Muscle layer of colon (tissue), 2 donors: ENCODE data around the gene VPS13C.

ENCODE experiments used
- H3K27ac ChIP-seq: one replicate; pipeline ENCODE4 v1.7.0; 2013; ENCODE audit warnings: low read depth, mild to moderate bottlenecking, low read length, moderate library complexity
- H3K27me3 ChIP-seq, 2 donors: one replicate each; pipeline ENCODE4 v1.7.0; 2013; ENCODE audit warnings: low read length in 2 of 2, mild to moderate bottlenecking in 2 of 2; ENCODE audit not compliant: insufficient read depth in 2 of 2, control insufficient read depth in 1 of 2
- H3K36me3 ChIP-seq: one replicate; pipeline ENCODE4 v1.7.0; 2013; ENCODE audit warnings: mild to moderate bottlenecking, low read length; ENCODE audit not compliant: insufficient read depth
- H3K4me1 ChIP-seq: one replicate; pipeline ENCODE4 v1.7.0; 2013; ENCODE audit warnings: mild to moderate bottlenecking, low read length; ENCODE audit not compliant: insufficient read depth
- H3K4me3 ChIP-seq, 2 donors: one replicate each; pipeline ENCODE4 v1.7.0; 2013; ENCODE audit warnings: low read length in 2 of 2, low read depth in 1 of 2, mild to moderate bottlenecking in 1 of 2, moderate library complexity in 1 of 2
- H3K9ac ChIP-seq: one replicate; pipeline ENCODE4 v1.7.0; 2013; ENCODE audit warnings: low read length
- H3K9me3 ChIP-seq: one replicate; pipeline ENCODE4 v1.7.0; 2013; ENCODE audit warnings: mild to moderate bottlenecking, low read length
- donor health status: abdominal sarcoma.
- donor health status: Adenocarcinoma of cecum.

Gene VPS13C

DNA sequence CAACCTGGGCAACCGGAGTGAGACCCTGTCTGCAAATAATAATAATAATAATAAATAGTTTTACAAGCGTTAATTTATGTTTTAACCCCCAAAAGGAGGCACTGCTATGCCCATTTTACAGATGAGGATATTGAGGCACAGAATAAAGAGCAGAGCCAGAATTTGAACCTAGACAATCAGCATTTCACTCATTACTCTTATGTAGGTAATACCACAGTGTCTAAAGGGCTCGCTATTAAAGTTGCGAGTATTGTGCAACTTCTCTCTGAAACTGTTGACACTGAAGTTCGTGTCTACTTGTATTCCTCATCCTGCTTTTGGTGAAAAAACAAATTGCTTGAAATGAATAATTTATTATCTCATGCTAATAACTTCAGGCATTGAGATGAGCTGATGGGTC lies 9.3 kb upstream of the VPS13C start:
- H3K9me3 ChIP-seq = no peaks in the 10 kb centered on the region
- H3K27me3 ChIP-seq = peaks cover 15 to 22% of the 10 kb centered on the region in 2 donors
- H3K4me1 ChIP-seq = peaks cover 17% of the 10 kb centered on the region
- no peak overlapping the region for H3K4me3 ChIP-seq
- no peak overlapping the region for H3K27ac ChIP-seq
- no peak overlapping the region for H3K9ac ChIP-seq
- no peaks in the 10 kb centered on the region for H3K36me3 ChIP-seq

DNA sequence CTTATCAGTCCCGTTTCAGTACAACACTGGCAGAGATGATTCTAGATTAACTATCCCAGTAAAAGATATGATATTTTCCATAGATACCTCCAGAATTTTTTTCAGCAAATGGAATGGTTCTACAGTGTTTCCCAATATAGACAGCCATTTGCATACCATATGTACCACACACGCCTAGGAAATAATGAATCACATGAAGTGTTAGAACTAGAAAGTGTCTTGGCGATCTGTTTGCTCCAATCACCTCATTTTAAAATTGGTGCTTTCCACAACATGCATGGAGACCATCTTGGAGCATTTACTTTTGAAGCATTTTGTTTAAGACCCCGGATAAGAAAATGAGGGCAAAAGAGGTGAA lies 8.5 kb upstream of the VPS13C start:
- Histone ChIP-seq H3K9ac (no peak overlapping the region), H3K27ac (no peak overlapping the region)

DNA sequence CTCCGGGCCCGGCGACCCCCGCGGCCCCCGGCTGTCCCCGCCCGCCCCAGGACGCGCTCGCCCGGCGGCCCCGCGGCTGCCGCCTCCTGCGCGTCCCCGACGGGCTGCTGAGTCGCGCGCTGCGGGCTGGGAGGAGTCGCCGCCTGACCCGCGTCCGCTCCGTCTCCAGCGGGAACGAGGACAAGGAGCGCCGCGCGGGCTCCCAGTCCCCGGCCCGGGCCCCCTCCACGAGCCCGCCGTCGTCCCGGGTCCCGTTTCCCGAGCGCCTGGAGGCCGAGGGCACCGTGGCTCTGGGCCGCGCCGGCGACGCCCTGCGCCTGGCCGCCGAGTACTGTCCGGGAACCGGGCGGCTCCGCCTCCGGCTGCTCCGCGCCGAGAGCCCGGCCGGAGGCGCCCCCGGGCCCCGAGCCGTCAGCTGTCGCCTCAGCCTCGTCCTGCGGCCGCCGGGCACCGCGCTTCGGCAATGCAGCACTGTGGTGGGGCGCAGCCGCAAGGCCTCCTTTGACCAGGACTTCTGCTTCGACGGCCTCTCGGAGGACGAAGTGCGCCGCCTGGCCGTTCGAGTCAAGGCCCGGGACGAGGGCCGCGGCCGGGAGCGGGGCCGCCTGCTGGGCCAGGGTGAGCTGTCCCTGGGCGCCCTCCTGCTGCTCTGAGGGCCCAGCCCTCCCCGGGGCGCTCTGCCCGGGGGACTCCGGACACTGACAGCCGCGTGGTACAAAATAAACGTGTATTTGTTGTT lies 8.0 kb upstream of the VPS13C start:
- Histone ChIP-seq H3K9ac (no peak overlapping the region), H3K27ac (no peak overlapping the region), H3K4me3 (peak overlapping the region in 1 of 2 donors; percentile 7), H3K4me1 (peaks cover 17% of the 10 kb centered on the region), H3K9me3 (no peaks in the 10 kb centered on the region), H3K27me3 (peaks cover 15 to 22% of the 10 kb centered on the region in 2 donors), H3K36me3 (no peaks in the 10 kb centered on the region)

More for the DNA sequence above, 8.5 kb upstream of the VPS13C start:
- Histone ChIP-seq H3K27me3 (peaks cover 15 to 22% of the 10 kb centered on the region in 2 donors), H3K9me3 (no peaks in the 10 kb centered on the region), H3K36me3 (no peaks in the 10 kb centered on the region), H3K4me3 (peak overlapping the region in 1 of 2 donors; percentile 7), H3K4me1 (peaks cover 17% of the 10 kb centered on the region)

- peaks cover 17% of the 10 kb centered on the region for H3K4me1 ChIP-seq
- H3K27me3 ChIP-seq = peaks cover 15 to 22% of the 10 kb centered on the region in 2 donors
- H3K9ac ChIP-seq = no peak overlapping the region
- H3K36me3 ChIP-seq = no peaks in the 10 kb centered on the region
- no peak overlapping the region for H3K27ac ChIP-seq
- H3K4me3 ChIP-seq = peak overlapping the region in 1 of 2 donors; percentile 64
- no peaks in the 10 kb centered on the region for H3K9me3 ChIP-seq
Measured at GRCh38 chr15:62067448-62068044, 7.3 kb upstream of the VPS13C start.

GRCh38 chr15:62066663-62067447 lies 6.6 kb upstream of the VPS13C start, which contains the start of gene C2CD4A:
C2CD4A (plus strand) TSS chr15:62066977; CDS start chr15:62067614, 637 bp downstream.
- Histone ChIP-seq H3K4me3 (peak within 1 kb of the TSS in 1 of 2 donors; percentile 64), H3K4me1 (peaks cover 17% of the 10 kb centered on the region), H3K9ac (no peak within 1 kb of the TSS), H3K36me3 (no peaks in the 10 kb centered on the region), H3K27me3 (peaks cover 15 to 22% of the 10 kb centered on the region in 2 donors), H3K9me3 (no peaks in the 10 kb centered on the region), H3K27ac (no peak within 1 kb of the TSS)

- Histone ChIP-seq H3K9ac (no peak overlapping the region), H3K27me3 (peaks cover 15 to 16% of the 10 kb centered on the region in 2 donors), H3K36me3 (no peaks in the 10 kb centered on the region), H3K4me3 (no peak overlapping the region), H3K9me3 (no peaks in the 10 kb centered on the region), H3K4me1 (peaks cover 15% of the 10 kb centered on the region), H3K27ac (no peak overlapping the region)
Measured at GRCh38 chr15:62063825-62064635, 3.8 kb upstream of the VPS13C start.

DNA sequence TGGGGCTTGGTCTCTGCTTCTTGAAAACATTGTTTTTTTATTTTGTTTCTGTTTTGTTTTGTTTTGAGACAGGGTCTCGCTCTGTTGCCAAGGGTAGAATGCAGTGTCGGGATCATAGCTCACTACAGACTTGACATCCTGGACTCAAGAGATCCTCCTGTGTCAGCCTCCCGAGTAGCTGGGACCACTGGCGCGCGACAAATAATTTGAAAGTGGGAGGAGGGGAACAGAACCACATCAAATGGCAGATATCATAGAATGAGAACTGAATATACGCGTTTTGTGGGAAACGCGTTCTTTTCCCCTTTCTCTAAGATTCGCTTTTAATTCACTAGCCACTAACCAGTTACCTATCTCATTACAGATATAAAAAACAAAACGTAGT lies 641 bp upstream of the VPS13C start:
- Histone ChIP-seq H3K9ac (peak overlapping the region; percentile 72), H3K27ac (peak overlapping the region; percentile 93), H3K4me3 (peak overlapping the region; percentile 83 to 93), H3K9me3 (no peaks in the 10 kb centered on the region), H3K27me3 (peaks cover 0 to under 1% of the 10 kb centered on the region in 2 donors), H3K4me1 (peaks cover 7% of the 10 kb centered on the region), H3K36me3 (no peaks in the 10 kb centered on the region)

DNA sequence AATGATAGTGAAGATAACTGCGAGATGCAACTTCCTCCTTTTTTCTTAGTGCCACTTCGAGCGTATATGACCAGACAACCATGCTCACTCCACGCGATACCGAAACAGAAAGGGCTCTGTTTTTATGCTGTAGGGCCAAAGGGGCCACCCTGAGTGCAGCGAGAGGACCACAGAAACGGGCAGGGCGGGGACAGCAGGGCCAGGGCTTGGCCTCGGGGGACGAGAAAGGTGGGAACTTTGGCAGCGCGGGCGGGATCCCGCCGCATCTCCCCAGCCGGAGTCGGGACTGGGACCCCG lies 483 bp downstream of the VPS13C start:
- Histone ChIP-seq H3K36me3 (no peaks in the 10 kb centered on the region), H3K9me3 (no peaks in the 10 kb centered on the region), H3K27me3 (no peaks in the 10 kb centered on the region), H3K4me1 (peaks cover 7% of the 10 kb centered on the region), H3K4me3 (peak overlapping the region; percentile 83 to 93), H3K9ac (peak overlapping the region; percentile 55), H3K27ac (peak overlapping the region; percentile 93)

DNA sequence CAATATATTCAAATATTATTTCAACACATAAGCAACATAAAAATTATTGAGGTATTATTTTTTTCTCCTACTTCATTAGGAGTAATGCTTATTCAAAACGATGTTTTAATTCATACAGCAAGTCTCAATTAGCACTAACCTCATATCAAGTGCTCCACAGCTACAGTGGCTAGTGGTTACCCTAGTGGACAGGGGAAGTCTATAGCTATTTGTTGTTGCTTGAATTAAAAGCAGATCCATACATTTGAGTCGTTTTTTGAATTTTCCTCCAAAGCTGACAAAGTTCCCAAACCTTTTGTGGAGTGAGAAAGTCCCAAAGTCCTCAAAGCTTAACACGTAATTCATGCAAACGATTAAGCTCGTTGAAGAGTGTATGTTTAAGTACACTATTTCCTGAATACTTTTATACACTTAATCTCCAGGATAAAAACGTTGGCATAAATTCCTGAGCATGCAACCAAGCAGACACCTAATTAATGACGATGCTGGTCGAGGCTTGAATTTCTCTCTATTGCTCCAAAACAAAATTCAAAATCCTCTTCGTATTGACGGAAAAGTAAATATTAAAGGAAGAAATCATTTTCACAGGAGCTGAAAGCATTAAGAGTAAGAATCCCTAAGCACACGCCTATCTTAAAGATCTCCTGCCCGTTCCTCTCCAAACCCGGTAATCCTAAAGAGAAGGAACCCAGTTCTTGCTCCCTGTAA lies 985 bp downstream of the VPS13C start:
- Histone ChIP-seq H3K9ac (peak overlapping the region; percentile 55), H3K9me3 (no peaks in the 10 kb centered on the region), H3K27me3 (no peaks in the 10 kb centered on the region), H3K27ac (peak overlapping the region; percentile 93), H3K36me3 (no peaks in the 10 kb centered on the region), H3K4me1 (peaks cover 7% of the 10 kb centered on the region), H3K4me3 (peak overlapping the region; percentile 83 to 93)

GRCh38 chr15:62058327-62059028 lies 1.8 kb downstream of the VPS13C start:
- H3K4me3 ChIP-seq = no peak overlapping the region
- H3K36me3 ChIP-seq = no peaks in the 10 kb centered on the region
- no peak overlapping the region for H3K9ac ChIP-seq
- H3K27ac ChIP-seq = no peak overlapping the region
- H3K4me1 ChIP-seq = peaks cover 7% of the 10 kb centered on the region
- H3K27me3 ChIP-seq = no peaks in the 10 kb centered on the region
- no peaks in the 10 kb centered on the region for H3K9me3 ChIP-seq
